GM19035 (cell line): Measurements from ENCODE around the gene BET1.

Experiments used
- ATAC-seq: cut with Tn5 transposase; IDR thresholded peaks from one replicate; pipeline ENCODE4 v1.9.1; 2021; ENCODE audit not compliant: unreplicated experiment

BET1 gene

GRCh38 chr7:93960986-93961385 lies 43.2 kb downstream of the BET1 start:
- no peak for ATAC-seq

DNA sequence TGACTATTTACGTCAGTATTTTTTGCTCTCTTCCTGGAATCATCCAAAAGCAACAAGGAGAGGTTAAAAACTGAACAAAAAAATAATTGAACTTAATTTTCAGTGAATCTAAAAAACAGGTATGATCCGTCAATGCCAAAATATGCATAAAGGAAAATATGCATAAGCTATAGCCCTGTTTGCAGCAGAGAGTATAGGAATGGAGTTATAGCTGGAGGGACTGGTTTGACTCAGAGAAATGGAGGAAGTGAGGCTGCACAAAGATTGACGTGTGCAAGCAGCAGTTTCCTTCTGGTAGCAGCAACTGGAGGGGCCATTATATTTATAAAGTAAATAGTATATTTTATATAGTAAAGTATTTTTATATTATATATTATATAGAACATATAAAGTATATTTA lies 45.5 kb downstream of the BET1 start:
- ATAC-seq, result no peak

DNA sequence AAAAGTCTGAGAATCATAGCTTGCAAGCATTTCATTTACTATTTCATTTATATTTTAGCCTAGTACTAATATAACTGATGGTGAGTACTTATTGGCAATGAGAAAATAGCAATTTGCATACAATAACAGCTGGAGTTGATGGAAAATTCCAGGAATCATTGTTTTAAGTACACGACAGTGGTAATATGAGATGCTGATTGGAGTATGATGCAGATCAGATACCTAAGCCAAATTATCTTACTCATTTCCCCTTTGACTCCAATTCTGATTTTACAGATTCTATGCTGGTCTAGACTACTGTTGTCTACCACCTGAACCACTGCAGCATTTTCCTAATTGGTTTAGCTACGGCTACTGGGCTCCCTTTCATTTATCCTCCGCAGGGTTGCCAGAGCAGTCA lies 45.9 kb downstream of the BET1 start:
- no peak for ATAC-seq

DNA sequence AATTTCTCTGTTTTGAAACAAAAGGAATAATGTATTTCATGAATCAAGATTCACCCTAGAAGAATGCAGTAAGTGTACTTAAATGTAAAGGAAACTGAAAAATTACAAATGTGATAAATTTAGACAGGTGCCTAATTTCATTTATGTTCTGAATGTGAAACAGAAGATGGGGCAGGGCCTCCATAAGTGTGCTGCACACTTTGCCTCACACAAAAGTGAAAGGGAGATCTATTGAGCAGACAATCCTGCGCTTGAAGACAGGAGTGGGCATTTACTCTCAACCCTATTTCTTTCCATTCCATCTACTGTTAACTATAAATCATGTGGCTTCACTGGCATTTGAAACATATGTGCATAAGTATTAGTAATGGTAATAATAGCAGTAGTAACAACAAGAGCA lies 46.4 kb downstream of the BET1 start:
- no peak for ATAC-seq

DNA sequence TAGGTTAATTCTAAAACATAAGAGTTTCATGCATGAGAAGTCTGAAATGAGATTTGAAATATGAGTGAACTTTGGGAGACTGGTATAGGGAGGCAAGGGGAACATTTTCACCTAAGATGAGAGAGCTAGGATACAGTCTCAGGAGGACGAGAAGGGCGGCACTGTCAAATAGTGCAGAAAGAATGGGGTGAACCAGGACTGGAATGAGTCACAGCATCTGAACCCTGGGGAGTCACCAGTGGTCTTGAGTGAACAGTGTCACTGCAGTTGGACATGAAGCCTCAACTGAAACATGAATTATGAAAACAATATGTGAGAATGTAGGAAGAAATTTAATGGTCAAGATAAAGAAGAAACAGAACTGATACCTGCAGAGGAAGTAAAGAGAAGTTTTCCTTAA lies 48.9 kb downstream of the BET1 start:
- ATAC-seq, result peak; percentile 70

DNA sequence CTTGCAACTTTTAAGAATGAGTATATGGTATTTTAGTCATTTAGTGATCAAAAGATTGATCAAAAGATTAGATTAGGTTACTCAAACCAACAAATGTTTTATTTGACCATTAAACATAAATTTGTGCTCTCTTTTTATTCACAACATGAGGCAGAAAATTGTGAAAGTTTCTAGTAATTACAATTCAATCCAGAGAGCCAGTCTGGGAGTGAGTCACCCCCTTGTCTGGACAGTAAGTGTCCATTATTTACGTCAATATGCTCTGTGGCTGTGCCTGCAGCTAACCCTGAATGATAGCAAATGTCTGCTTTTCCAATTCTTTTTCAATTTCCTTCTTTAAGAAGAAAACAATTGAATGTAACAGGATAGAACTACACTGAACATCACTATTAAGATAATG lies 54.7 kb downstream of the BET1 start:
- no peak for ATAC-seq

GRCh38 chr7:93948873-93949272 lies 55.3 kb downstream of the BET1 start:
- no peak for ATAC-seq

DNA sequence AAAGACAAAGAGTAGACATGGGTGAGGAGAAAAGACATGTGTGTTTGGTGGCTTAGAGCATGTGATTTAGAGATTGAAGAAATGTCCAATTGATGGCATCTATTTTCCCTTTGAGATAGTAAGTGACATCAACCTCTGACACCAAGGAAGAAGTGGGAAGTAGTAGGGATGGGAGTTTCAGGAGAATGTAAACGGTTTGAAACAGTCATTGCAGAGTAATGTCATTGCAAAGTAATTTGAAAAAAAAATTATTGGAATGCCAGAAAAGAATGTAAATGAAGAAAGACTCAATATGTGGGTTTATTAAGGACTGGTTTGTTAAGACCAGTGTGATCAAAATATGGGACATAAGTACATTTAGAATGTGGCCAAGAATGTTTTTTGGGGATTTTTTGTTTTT lies 56.0 kb downstream of the BET1 start:
- no peak for ATAC-seq

DNA sequence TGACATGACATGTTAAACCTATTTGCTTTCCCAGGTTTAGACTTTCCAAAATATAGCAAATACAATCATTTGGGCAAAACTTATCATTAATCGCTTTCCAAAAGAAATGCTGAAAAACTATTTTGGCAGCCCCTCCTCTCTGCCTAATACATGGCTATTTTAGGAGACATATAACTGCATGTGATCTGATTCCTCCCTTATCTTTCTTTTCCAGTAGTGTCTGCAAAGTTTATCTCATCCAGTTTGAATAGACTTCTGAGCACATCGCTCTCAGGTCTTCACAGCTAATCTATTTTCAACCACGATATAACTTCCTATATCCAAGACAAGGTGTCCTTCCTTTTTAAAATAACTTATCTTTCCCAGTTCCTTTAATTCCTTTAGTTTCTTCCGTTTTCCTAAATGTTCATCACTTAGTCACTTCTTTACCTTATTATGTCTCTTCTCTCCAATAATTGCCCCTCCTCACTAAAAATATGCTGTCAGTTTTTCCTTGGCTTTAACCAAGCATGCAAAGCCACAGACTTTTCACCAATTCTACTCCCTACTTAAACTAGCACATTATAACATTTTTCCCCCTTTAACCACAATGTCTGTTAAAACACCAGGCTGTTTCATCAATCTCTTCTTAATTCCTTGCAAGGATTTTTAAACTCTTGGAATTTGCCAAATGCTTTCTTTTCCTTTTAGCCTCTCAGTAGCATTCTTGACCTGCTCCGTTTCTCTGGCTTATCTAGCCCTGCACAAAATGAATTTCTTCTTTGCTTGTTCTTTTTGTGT lies 58.2 kb downstream of the BET1 start:
- ATAC-seq, result no peak

- ATAC-seq, result no peak
Measured at GRCh38 chr7:93945083-93945482, 59.1 kb downstream of the BET1 start.

DNA sequence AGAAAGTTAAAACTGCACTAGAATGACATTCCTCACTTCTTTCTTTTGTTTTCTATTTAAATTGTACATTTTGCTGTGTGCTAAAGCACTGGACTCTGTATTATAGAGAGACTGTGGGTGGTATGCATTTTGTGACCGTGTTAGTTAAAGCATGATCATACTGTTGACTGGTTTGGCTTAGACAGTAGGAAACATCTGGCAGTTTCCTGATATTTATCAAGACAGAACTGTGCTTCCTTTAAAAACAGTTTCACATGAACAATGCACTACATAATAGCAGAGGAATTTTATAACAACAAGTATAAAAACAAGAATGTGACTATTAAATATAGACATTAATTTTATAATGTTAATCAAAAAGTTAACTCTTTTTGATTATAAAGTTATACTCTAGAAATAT lies 59.5 kb downstream of the BET1 start:
- no peak for ATAC-seq

DNA sequence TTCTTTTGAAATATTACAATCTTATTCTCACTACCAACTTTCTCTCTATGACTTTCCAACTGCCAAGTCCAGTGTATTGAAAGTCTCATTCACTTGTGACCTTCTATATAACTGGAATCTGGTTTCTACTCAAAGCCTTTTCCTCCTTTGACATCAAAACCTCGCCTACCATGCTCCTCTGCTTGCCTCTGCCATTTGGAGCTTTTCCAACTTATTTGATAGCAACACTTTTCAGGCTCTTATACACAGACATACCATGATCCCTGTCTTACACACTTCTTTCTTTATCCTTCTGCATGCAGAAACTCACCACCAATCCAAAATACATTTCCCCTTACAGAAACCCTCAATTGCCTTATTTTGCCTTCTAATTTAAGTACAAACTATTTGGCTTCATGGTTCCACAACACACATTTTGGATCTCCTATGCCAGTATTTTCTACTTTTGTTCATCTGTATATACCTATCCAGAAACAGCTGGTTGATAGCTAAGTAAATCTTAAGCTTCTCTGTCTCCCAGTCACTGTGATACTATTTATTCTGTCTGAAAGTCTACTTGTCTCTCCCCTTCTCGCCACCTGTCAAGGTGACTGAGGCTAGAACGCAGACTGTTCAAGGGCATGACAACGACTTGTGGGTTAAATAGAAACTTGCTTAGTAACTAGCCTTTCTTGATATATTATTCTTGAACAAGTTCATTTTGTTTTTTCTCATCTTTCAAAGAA lies 60.2 kb downstream of the BET1 start:
- no peak for ATAC-seq
